Measurements from ENCODE around the gene CREB3L2.

DNA sequence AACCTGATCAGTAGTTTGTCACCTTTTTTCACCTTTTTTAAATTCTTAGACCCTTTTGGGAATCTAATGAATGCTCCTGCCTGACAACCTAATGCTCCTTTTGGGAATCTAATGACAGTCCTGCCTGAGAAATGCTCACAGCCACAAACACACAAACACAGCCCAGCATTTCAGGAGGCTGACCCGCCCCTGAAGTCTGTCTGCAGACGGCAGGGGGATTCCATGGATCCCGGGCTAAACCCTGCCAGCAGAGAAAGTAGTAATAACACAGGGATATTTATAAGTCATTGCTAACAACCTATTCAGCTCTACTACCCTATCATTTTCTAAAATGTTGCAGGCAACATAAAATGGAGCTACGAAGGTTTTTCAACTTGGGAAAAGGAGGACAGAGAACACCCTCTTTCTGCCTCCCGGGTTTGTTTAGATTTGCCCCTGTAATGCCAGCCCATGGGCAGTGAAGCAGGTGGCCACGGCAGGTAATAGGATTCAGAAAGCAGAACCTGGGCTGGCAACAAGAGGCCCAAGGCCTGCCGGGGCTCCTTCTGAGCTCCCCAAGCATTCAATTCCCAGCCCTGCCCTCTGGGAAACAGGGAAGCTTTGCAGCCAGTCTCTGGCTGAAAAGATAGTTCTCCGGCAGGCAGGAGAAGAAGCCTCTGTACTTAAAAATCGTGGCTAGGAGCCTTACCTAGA is 65.2 kb downstream of the CREB3L2 start:
- TF ChIP-seq SPI1 (IDR thresholded peaks at IDR 0.05; ENCODE audit: borderline replicate concordance, low read depth) (no peak), POLR2AphosphoS5 (IDR thresholded peaks at IDR 0.05; ENCODE audit: low read depth) (no peak)
- TF ChIP-seq, protein P1, sequence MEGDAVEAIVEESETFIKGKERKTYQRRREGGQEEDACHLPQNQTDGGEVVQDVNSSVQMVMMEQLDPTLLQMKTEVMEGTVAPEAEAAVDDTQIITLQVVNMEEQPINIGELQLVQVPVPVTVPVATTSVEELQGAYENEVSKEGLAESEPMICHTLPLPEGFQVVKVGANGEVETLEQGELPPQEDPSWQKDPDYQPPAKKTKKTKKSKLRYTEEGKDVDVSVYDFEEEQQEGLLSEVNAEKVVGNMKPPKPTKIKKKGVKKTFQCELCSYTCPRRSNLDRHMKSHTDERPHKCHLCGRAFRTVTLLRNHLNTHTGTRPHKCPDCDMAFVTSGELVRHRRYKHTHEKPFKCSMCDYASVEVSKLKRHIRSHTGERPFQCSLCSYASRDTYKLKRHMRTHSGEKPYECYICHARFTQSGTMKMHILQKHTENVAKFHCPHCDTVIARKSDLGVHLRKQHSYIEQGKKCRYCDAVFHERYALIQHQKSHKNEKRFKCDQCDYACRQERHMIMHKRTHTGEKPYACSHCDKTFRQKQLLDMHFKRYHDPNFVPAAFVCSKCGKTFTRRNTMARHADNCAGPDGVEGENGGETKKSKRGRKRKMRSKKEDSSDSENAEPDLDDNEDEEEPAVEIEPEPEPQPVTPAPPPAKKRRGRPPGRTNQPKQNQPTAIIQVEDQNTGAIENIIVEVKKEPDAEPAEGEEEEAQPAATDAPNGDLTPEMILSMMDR (IDR thresholded peaks at IDR 0.05; ENCODE audit: insufficient read depth, low read length), result no peak

Measured in HL-60 (cell line).